Measurements from ENCODE around the gene PTPN9. TPM values are rescaled to one million over a fixed set of nuclear protein-coding genes. Genes with fewer than 3 reads are reported as not detected.

PTPN9 gene
- total and polyA plus RNA-seq, 4 donors, result 9.8 to 37.9 (median 21.1) TPM

- ATAC-seq (ENCODE audit: low FRiP score), result no peak
- intact Hi-C loops (cut with DNase I), result no loop called here
- H3K27ac ChIP-seq (ENCODE audit: low read depth in 1 of 2, low read length in 2 of 2), result no peak overlapping the region
- no peaks in the 10 kb centered on the region for H3K27me3 ChIP-seq (ENCODE audit: control insufficient read depth in 1 of 2, insufficient read depth in 2 of 2, low read length in 1 of 2)
- no peaks in the 10 kb centered on the region for H3K9me3 ChIP-seq (ENCODE audit: control insufficient read depth, low read length)
- no peaks in the 10 kb centered on the region for H3K36me3 ChIP-seq (ENCODE audit: control insufficient read depth in 1 of 2, insufficient read depth in 2 of 2, low read length in 1 of 2)
- no peak for DNase-seq
- peaks cover 0 to 2% of the 10 kb centered on the region in 2 donors for H3K4me1 ChIP-seq (ENCODE audit: control insufficient read depth in 1 of 2, insufficient read depth in 2 of 2, low read length in 2 of 2)
- 83 to 86% methylated on average over 5 of the region's 5 CpGs for WGBS, 2 donors
- H3K4me3 ChIP-seq (ENCODE audit: low read length in 2 of 2), result no peak overlapping the region
Measured at GRCh38 chr15:75436881-75437280, 142.2 kb downstream of the PTPN9 start.

- DNase-seq (no peak), ATAC-seq (ENCODE audit: low FRiP score) (no peak)
- intact Hi-C loops (cut with DNase I), result no loop called here
- H3K9me3 ChIP-seq (ENCODE audit: control insufficient read depth, low read length), result no peaks in the 10 kb centered on the region
- no peaks in the 10 kb centered on the region for H3K27me3 ChIP-seq (ENCODE audit: control insufficient read depth in 1 of 2, insufficient read depth in 2 of 2, low read length in 1 of 2)
- H3K27ac ChIP-seq (ENCODE audit: low read depth in 1 of 2, low read length in 2 of 2), result no peak overlapping the region
- no peak overlapping the region for H3K4me3 ChIP-seq (ENCODE audit: low read length in 2 of 2)
- H3K36me3 ChIP-seq (ENCODE audit: control insufficient read depth in 1 of 2, insufficient read depth in 2 of 2, low read length in 1 of 2), result no peaks in the 10 kb centered on the region
- H3K4me1 ChIP-seq (ENCODE audit: control insufficient read depth in 1 of 2, insufficient read depth in 2 of 2, low read length in 2 of 2), result peaks cover 2 to 3% of the 10 kb centered on the region in 2 donors
- WGBS, 2 donors, result 16 to 24% methylated on average over 1 of the region's 1 CpG
Measured at GRCh38 chr15:75431682-75432081, 147.4 kb downstream of the PTPN9 start.

GRCh38 chr15:75431270-75431669 lies 147.8 kb downstream of the PTPN9 start:
- ATAC-seq (ENCODE audit: low FRiP score), result no peak

GRCh38 chr15:75430259-75430658 lies 148.9 kb downstream of the PTPN9 start:
- Histone ChIP-seq H3K4me3 (ENCODE audit: low read length in 2 of 2) (no peak overlapping the region), H3K27me3 (ENCODE audit: control insufficient read depth in 1 of 2, insufficient read depth in 2 of 2, low read length in 1 of 2) (no peaks in the 10 kb centered on the region), H3K27ac (ENCODE audit: low read depth in 1 of 2, low read length in 2 of 2) (no peak overlapping the region), H3K4me1 (ENCODE audit: control insufficient read depth in 1 of 2, insufficient read depth in 2 of 2, low read length in 2 of 2) (peaks cover 2 to 3% of the 10 kb centered on the region in 2 donors), H3K36me3 (ENCODE audit: control insufficient read depth in 1 of 2, insufficient read depth in 2 of 2, low read length in 1 of 2) (no peaks in the 10 kb centered on the region), H3K9me3 (ENCODE audit: control insufficient read depth, low read length) (no peaks in the 10 kb centered on the region)
- 92 to 93% methylated on average over 7 of the region's 7 CpGs for WGBS, 2 donors
- peak in 1 of 2 donors; percentile 37 for DNase-seq
- intact Hi-C loops (cut with DNase I), result no loop called here
- no peak for ATAC-seq (ENCODE audit: low FRiP score)

More at GRCh38 chr15:75431270-75431669, 147.8 kb downstream of the PTPN9 start:
- no peaks in the 10 kb centered on the region for H3K9me3 ChIP-seq (ENCODE audit: control insufficient read depth, low read length)
- intact Hi-C loops (cut with DNase I), result no loop called here
- no peak overlapping the region for H3K27ac ChIP-seq (ENCODE audit: low read depth in 1 of 2, low read length in 2 of 2)
- no peak for DNase-seq
- no peaks in the 10 kb centered on the region for H3K36me3 ChIP-seq (ENCODE audit: control insufficient read depth in 1 of 2, insufficient read depth in 2 of 2, low read length in 1 of 2)
- peaks cover 2 to 3% of the 10 kb centered on the region in 2 donors for H3K4me1 ChIP-seq (ENCODE audit: control insufficient read depth in 1 of 2, insufficient read depth in 2 of 2, low read length in 2 of 2)
- no peak overlapping the region for H3K4me3 ChIP-seq (ENCODE audit: low read length in 2 of 2)
- H3K27me3 ChIP-seq (ENCODE audit: control insufficient read depth in 1 of 2, insufficient read depth in 2 of 2, low read length in 1 of 2), result no peaks in the 10 kb centered on the region
- WGBS, 2 donors, result 14 to 15% methylated on average over 2 of the region's 2 CpGs

- DNase-seq (no peak), ATAC-seq (ENCODE audit: low FRiP score) (no peak)
- Histone ChIP-seq H3K4me1 (ENCODE audit: control insufficient read depth in 1 of 2, insufficient read depth in 2 of 2, low read length in 2 of 2) (peaks cover 2 to 3% of the 10 kb centered on the region in 2 donors), H3K27me3 (ENCODE audit: control insufficient read depth in 1 of 2, insufficient read depth in 2 of 2, low read length in 1 of 2) (no peaks in the 10 kb centered on the region), H3K36me3 (ENCODE audit: control insufficient read depth in 1 of 2, insufficient read depth in 2 of 2, low read length in 1 of 2) (no peaks in the 10 kb centered on the region), H3K27ac (ENCODE audit: low read depth in 1 of 2, low read length in 2 of 2) (no peak overlapping the region), H3K9me3 (ENCODE audit: control insufficient read depth, low read length) (no peaks in the 10 kb centered on the region), H3K4me3 (ENCODE audit: low read length in 2 of 2) (no peak overlapping the region)
- intact Hi-C loops (cut with DNase I), result loop anchor here in 1 of 2 donors (10.0 kb wide), 1 partner anchor 53 kb away; no protein-coding TSS in a partner anchor
- 86 to 89% methylated on average over 3 of the region's 3 CpGs for WGBS, 2 donors
Measured at GRCh38 chr15:75428152-75428551, 151.0 kb downstream of the PTPN9 start.

GRCh38 chr15:75425966-75426500 lies 153.1 kb downstream of the PTPN9 start:
- H3K36me3 ChIP-seq (ENCODE audit: control insufficient read depth in 1 of 2, insufficient read depth in 2 of 2, low read length in 1 of 2), result no peaks in the 10 kb centered on the region
- H3K27ac ChIP-seq (ENCODE audit: low read depth in 1 of 2, low read length in 2 of 2), result no peak overlapping the region
- H3K27me3 ChIP-seq (ENCODE audit: control insufficient read depth in 1 of 2, insufficient read depth in 2 of 2, low read length in 1 of 2), result no peaks in the 10 kb centered on the region
- intact Hi-C loops (cut with DNase I), result loop anchor here in 1 of 2 donors (10.0 kb wide), 1 partner anchor 51 kb away; no protein-coding TSS in a partner anchor
- H3K4me1 ChIP-seq (ENCODE audit: control insufficient read depth in 1 of 2, insufficient read depth in 2 of 2, low read length in 2 of 2), result peaks cover 0 to under 1% of the 10 kb centered on the region in 2 donors
- no peaks in the 10 kb centered on the region for H3K9me3 ChIP-seq (ENCODE audit: control insufficient read depth, low read length)
- 54 to 61% methylated on average over 3 of the region's 3 CpGs for WGBS, 2 donors
- ATAC-seq (ENCODE audit: low FRiP score), result no peak
- H3K4me3 ChIP-seq (ENCODE audit: low read length in 2 of 2), result no peak overlapping the region
- DNase-seq, result no peak

- Histone ChIP-seq H3K27ac (ENCODE audit: low read depth in 1 of 2, low read length in 2 of 2) (no peak overlapping the region), H3K36me3 (ENCODE audit: control insufficient read depth in 1 of 2, insufficient read depth in 2 of 2, low read length in 1 of 2) (no peaks in the 10 kb centered on the region), H3K4me3 (ENCODE audit: low read length in 2 of 2) (no peak overlapping the region), H3K9me3 (ENCODE audit: control insufficient read depth, low read length) (no peaks in the 10 kb centered on the region), H3K4me1 (ENCODE audit: control insufficient read depth in 1 of 2, insufficient read depth in 2 of 2, low read length in 2 of 2) (no peaks in the 10 kb centered on the region), H3K27me3 (ENCODE audit: control insufficient read depth in 1 of 2, insufficient read depth in 2 of 2, low read length in 1 of 2) (no peaks in the 10 kb centered on the region)
- WGBS, 2 donors, result 94 to 96% methylated on average over 5 of the region's 5 CpGs
- DNase-seq, result peak in 1 of 2 donors; percentile 59
- intact Hi-C loops (cut with DNase I), result loop anchor here in 1 of 2 donors (10.0 kb wide), 1 partner anchor 48 kb away; no protein-coding TSS in a partner anchor
- no peak for ATAC-seq (ENCODE audit: low FRiP score)
Measured at GRCh38 chr15:75422554-75422953, 156.6 kb downstream of the PTPN9 start.

GRCh38 chr15:75420698-75421097 lies 158.4 kb downstream of the PTPN9 start:
- H3K27me3 ChIP-seq (ENCODE audit: control insufficient read depth in 1 of 2, insufficient read depth in 2 of 2, low read length in 1 of 2), result no peaks in the 10 kb centered on the region
- no peak overlapping the region for H3K4me3 ChIP-seq (ENCODE audit: low read length in 2 of 2)
- no peaks in the 10 kb centered on the region for H3K4me1 ChIP-seq (ENCODE audit: control insufficient read depth in 1 of 2, insufficient read depth in 2 of 2, low read length in 2 of 2)
- intact Hi-C loops (cut with DNase I), result loop anchor here in 1 of 2 donors (10.0 kb wide), 1 partner anchor 46 kb away; no protein-coding TSS in a partner anchor
- no peak overlapping the region for H3K27ac ChIP-seq (ENCODE audit: low read depth in 1 of 2, low read length in 2 of 2)
- ATAC-seq (ENCODE audit: low FRiP score) (no peak), DNase-seq (no peak)
- no peaks in the 10 kb centered on the region for H3K9me3 ChIP-seq (ENCODE audit: control insufficient read depth, low read length)
- H3K36me3 ChIP-seq (ENCODE audit: control insufficient read depth in 1 of 2, insufficient read depth in 2 of 2, low read length in 1 of 2), result no peaks in the 10 kb centered on the region

GRCh38 chr15:75416584-75416983 lies 162.5 kb downstream of the PTPN9 start:
- Histone ChIP-seq H3K4me3 (ENCODE audit: low read length in 2 of 2) (no peak overlapping the region), H3K27me3 (ENCODE audit: control insufficient read depth in 1 of 2, insufficient read depth in 2 of 2, low read length in 1 of 2) (no peaks in the 10 kb centered on the region), H3K4me1 (ENCODE audit: control insufficient read depth in 1 of 2, insufficient read depth in 2 of 2, low read length in 2 of 2) (no peaks in the 10 kb centered on the region), H3K9me3 (ENCODE audit: control insufficient read depth, low read length) (no peaks in the 10 kb centered on the region), H3K27ac (ENCODE audit: low read depth in 1 of 2, low read length in 2 of 2) (no peak overlapping the region), H3K36me3 (ENCODE audit: control insufficient read depth in 1 of 2, insufficient read depth in 2 of 2, low read length in 1 of 2) (peaks cover 4 to 5% of the 10 kb centered on the region in 2 donors)
- DNase-seq (no peak), ATAC-seq (ENCODE audit: low FRiP score) (no peak)
- 86 to 97% methylated on average over 1 of the region's 1 CpG for WGBS, 2 donors
- intact Hi-C loops (cut with DNase I), result no loop called here

All from aorta (tissue), 5 donors.